ENCODE data around the gene CCDC183. TPM values are rescaled to one million over a fixed set of nuclear protein-coding genes. Genes with fewer than 3 reads are reported as not detected.

The CCDC183 gene
- total RNA-seq, 1 donor from 2014 or later = 3.7 TPM

DNA sequence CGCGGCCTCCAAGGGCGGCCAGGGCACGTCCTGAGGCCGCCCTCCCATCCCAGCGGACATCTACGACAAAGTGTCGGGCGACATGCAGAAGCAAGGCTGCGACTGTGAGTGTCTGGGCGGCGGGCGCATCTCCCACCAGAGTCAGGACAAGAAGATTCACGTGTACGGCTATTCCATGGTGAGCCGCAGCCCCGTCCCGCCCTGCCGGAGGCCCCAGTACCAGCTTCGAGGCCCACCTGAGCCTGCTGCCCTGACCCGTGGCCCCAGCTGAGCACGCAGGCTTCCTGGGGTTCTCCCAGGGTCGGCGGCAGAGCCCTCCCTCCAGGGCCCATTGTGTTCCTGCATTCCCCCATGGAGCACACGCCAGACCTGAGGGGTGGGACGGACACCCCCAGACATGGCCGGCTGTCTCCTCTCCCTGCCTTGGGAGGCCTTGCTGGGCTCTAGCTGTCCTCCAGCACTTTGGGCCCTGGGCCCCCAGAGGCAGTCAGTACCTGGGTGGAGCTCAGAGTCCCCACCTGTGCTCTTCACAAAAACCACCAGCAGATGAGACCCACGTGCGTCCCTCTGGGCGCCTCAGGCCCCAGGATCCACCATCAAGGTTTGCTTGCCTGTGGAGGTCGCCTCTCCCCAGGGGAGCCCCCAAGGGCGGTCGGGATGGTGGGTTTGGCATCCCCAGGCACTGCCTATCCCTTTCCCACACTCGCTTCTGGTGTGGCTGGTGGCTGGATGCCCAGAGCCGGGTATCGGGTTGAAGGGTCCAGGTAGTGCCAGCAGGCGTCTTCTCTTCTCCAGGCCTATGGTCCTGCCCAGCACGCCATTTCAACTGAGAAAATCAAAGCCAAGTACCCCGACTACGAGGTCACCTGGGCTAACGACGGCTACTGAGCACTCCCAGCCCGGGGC, 54.1 kb downstream of the CCDC183 start:
- H3K4me1 ChIP-seq = peaks cover 27% of the 10 kb centered on the region
- no peaks in the 10 kb centered on the region for H3K9me3 ChIP-seq
- H3K4me3 ChIP-seq = peak overlapping the region; percentile 94
- intact Hi-C loops (cut with DNase I) = no loop called here
- DNase-seq (no peak), ATAC-seq (no peak)
- TF ChIP-seq, protein P1, sequence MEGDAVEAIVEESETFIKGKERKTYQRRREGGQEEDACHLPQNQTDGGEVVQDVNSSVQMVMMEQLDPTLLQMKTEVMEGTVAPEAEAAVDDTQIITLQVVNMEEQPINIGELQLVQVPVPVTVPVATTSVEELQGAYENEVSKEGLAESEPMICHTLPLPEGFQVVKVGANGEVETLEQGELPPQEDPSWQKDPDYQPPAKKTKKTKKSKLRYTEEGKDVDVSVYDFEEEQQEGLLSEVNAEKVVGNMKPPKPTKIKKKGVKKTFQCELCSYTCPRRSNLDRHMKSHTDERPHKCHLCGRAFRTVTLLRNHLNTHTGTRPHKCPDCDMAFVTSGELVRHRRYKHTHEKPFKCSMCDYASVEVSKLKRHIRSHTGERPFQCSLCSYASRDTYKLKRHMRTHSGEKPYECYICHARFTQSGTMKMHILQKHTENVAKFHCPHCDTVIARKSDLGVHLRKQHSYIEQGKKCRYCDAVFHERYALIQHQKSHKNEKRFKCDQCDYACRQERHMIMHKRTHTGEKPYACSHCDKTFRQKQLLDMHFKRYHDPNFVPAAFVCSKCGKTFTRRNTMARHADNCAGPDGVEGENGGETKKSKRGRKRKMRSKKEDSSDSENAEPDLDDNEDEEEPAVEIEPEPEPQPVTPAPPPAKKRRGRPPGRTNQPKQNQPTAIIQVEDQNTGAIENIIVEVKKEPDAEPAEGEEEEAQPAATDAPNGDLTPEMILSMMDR (IDR thresholded peaks at IDR 0.05) = no peak
- H3K36me3 ChIP-seq = peaks cover 16% of the 10 kb centered on the region
- H3K27ac ChIP-seq = peak overlapping the region; percentile 86
- H3K27me3 ChIP-seq (ENCODE audit: low read depth) = peaks cover 13% of the 10 kb centered on the region

DNA sequence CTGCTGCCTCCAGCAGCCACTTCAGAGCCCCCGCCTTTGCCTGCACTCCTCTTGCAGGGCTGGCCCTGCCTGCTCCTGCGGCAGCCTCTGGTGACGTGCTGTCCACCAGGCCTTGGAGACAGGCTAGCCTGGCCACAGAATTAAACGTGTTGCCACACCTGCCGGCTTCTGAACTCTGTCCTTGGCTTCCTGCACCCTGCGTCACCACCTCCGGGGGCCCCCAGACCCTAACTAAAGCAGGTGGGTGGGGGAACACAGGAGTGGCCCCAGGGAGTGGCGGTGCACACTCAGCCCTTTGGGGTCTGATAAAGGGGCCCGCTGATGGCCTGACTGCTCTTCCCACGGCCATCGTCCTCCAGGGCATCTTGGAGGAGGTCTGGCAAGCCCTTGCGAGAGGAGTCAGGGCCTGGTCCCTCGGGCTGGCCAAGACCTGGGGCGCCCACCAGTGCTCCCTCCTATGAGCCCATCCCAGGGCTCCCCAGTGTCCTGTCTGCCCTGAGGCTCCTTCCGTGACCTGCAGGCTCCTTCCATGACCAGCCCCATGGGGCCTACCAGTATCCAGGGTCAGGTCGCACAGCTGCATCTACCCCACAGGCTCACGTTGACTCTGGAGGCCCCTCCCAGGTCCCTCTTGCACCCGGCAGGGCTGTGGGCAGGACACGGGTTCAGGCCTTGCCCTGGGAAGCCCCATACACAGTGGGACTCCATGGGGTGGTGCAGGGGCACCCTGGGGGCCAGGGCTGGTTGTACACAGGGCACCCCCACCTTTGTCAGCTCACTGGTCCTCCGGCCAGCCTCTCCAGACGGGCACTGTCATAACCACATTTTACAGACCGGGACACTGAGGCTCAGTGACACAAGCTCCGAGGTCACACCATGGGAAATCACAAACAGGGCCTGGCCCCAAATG, 55.0 kb downstream of the CCDC183 start:
- DNase-seq (no peak), ATAC-seq (no peak)
- H3K27ac ChIP-seq = no peak overlapping the region
- H3K4me1 ChIP-seq = peaks cover 27% of the 10 kb centered on the region
- no peak overlapping the region for H3K4me3 ChIP-seq
- intact Hi-C loops (cut with DNase I) = no loop called here
- peaks cover 5% of the 10 kb centered on the region for H3K27me3 ChIP-seq (ENCODE audit: low read depth)
- TF ChIP-seq, protein P1 (IDR thresholded peaks at IDR 0.05) = no peak
- peaks cover 16% of the 10 kb centered on the region for H3K36me3 ChIP-seq
- no peaks in the 10 kb centered on the region for H3K9me3 ChIP-seq

DNA sequence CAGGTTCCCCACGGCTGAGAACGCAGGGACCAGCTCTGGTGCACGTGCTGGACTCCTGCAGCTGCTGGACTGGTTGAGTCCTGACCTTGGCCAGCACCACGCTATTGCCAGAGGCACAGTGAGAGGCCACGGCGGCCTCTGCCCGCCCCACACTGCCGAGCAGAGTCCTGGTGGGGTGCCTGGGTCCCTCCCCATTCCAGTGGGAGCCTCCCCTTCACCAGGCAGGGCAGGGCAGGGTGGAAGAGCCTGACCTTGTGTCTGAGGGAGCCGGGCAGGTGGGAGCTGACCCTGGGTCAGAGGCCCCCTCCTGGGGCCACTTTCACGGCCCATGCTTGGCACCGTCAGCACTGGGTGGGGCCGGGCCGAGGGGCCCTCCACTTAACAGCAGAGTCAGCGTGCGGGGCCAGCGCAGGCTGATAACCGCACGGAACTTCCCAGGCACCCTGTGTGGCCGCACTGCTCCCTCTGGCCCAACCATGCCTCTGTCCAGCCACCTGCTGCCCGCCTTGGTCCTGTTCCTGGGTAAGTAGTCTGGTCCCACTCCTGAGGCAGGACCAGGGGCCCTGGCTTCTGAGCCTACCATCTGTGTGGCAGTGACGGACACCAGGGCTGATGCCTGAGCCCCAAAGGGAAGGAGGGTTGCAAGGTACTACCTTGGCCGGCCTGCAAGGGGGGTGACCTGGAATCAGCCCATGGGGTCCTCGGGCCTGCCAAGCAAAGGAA, 56.0 kb downstream of the CCDC183 start, which contains the start of gene MAMDC4:
Gene MAMDC4, plus strand, starts transcription at position 406 of the 723 bp plus-strand sequence. Its CDS starts 71 bp downstream, at position 477.
- ATAC-seq (no peak), DNase-seq (no peak)
- H3K36me3 ChIP-seq = peaks cover 16% of the 10 kb centered on the region
- no peak within 1 kb of the TSS for H3K27ac ChIP-seq
- intact Hi-C loops (cut with DNase I) = no loop called here
- peaks cover 25% of the 10 kb centered on the region for H3K4me1 ChIP-seq
- TF ChIP-seq, protein P1 (IDR thresholded peaks at IDR 0.05) = no peak
- no peaks in the 10 kb centered on the region for H3K9me3 ChIP-seq
- no peaks in the 10 kb centered on the region for H3K27me3 ChIP-seq (ENCODE audit: low read depth)
- no peak within 1 kb of the TSS for H3K4me3 ChIP-seq

DNA sequence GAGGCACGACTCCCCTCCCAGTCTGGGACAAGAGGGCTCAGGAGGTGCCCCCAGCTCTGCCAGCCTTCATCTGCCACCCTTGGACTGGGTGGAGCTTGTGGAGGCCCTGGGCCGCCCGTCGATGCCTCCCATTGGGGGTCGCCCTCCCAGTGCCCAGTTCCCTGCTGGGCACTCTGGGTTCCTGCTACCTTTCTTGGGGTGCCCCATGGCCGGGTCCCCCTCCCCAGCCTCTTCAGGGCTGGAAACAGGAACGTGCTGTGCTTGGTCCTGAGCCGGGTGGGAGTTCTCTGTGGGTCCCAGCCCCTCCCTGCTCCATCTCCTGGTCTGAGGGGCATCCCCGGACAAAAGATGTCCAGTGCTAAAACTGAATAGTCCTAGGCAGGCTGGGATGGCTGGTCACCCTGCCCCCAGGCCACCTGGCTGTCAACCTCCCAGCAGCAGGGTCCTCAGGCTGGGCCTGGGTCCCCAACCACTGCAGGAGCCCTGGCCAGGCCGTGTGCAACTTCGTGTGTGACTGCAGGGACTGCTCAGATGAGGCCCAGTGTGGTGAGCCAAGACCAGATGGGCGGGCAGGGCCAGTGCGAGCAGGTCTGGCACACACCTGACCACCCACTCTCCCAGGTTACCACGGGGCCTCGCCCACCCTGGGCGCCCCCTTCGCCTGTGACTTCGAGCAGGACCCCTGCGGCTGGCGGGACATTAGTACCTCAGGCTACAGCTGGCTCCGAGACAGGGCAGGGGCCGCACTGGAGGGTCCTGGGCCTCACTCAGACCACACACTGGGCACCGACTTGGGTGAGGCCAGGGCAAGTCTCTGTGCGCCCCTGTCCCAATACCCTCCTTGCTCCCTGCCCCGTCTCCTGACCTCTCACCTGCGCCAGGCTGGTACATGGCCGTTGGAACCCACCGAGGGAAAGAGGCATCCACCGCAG, 56.8 kb downstream of the CCDC183 start:
- Histone ChIP-seq H3K9me3 (no peaks in the 10 kb centered on the region), H3K27ac (no peak overlapping the region), H3K4me1 (peaks cover 19% of the 10 kb centered on the region), H3K36me3 (peaks cover 16% of the 10 kb centered on the region), H3K27me3 (ENCODE audit: low read depth) (no peaks in the 10 kb centered on the region), H3K4me3 (no peak overlapping the region)
- TF ChIP-seq, protein P1 (IDR thresholded peaks at IDR 0.05) = no peak
- intact Hi-C loops (cut with DNase I) = no loop called here
- DNase-seq (no peak), ATAC-seq (no peak)

All from lower lobe of right lung (tissue), 2 donors.